ENCODE measurements around the gene CDNF. TPM values are rescaled to one million over a fixed set of nuclear protein-coding genes. Genes with fewer than 3 reads are reported as not detected.

CDNF gene
- total and polyA plus RNA-seq, 4 experiments from 2014 or later: 0.94 to 2.5 (median 1.7) TPM

DNA sequence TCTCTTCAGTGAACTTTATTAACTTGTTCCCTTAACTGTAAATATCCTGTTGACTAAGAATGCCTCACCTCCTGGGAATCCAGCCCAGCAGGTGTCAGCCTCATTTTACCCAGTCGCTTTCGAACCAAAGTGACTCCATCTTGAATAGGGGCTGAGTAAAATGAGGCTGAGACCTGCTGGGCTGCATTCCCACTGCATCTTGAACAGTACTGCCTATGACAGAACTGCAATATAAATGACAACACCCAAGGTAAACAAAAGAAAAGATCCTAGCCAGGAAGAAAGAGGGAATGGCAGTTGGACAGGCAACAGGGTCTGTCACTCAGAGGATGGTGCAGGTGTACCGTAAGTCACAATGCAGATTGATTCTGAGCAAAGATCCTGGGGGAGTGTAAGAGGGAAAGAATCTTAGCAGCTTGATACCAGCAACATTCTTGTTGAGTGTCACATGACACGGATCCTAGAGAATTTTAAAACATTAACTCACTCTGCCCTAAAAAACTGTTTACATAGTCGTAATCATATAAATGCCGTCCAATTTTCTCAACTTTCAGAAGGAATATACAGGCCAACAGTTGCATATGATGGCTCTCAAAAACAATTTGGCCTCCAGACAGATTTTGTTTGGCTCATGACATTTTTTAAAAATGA is 58.7 kb downstream of the CDNF start:
- no peaks in the 10 kb centered on the region for H3K9me3 ChIP-seq (ENCODE audit: control insufficient read depth in 1 of 2, low read length in 2 of 2)

GRCh38 chr10:14776546-14776945 is 61.3 kb downstream of the CDNF start:
- Mint-ChIP-seq H3K4me3 (no peak overlapping the region), H3K27ac (no peak overlapping the region), H3K27me3 (no peaks in the 10 kb centered on the region), H3K36me3 (no peaks in the 10 kb centered on the region), H3K9me3 (no peaks in the 10 kb centered on the region), H3K4me1 (peaks cover 0 to 6% (median 1%) of the 10 kb centered on the region in 4 donors)
- Histone ChIP-seq H3K36me3 (ENCODE audit: insufficient read depth, low read length) (no peaks in the 10 kb centered on the region), H3K9me3 (ENCODE audit: control insufficient read depth in 1 of 2, low read length in 2 of 2) (no peaks in the 10 kb centered on the region), H3K4me3 (ENCODE audit: low read length in 2 of 2) (no peak overlapping the region), H3K4me1 (ENCODE audit: insufficient read depth, low read length) (no peaks in the 10 kb centered on the region), H3K27me3 (ENCODE audit: insufficient read depth, low read length) (no peaks in the 10 kb centered on the region), H3K27ac (ENCODE audit: low read depth, low read length) (no peak overlapping the region)
- ChIA-PET POLR2A (ENCODE audit: partially characterized antibody) (no interaction called here), CTCF (ENCODE audit: partially characterized antibody) (no interaction called here)
- intact Hi-C loops (cut with micrococcal nuclease): no loop called here
- DNase-seq: no peak

More for the DNA sequence above, 58.7 kb downstream of the CDNF start:
- DNase-seq: no peak
- no peak overlapping the region for H3K4me3 Mint-ChIP-seq
- intact Hi-C loops (cut with micrococcal nuclease): no loop called here
- peaks cover 3 to 11% (median 5%) of the 10 kb centered on the region in 4 donors for H3K4me1 Mint-ChIP-seq
- ChIA-PET POLR2A (ENCODE audit: partially characterized antibody) (no interaction called here), CTCF (ENCODE audit: partially characterized antibody) (no interaction called here)
- no peaks in the 10 kb centered on the region for H3K36me3 Mint-ChIP-seq
- H3K4me1 ChIP-seq (ENCODE audit: insufficient read depth, low read length): no peaks in the 10 kb centered on the region
- peaks cover 0 to under 1% (median 0%) of the 10 kb centered on the region in 8 donors for H3K9me3 Mint-ChIP-seq
- no peaks in the 10 kb centered on the region for H3K36me3 ChIP-seq (ENCODE audit: insufficient read depth, low read length)
- H3K27ac ChIP-seq (ENCODE audit: low read depth, low read length): no peak overlapping the region
- H3K27me3 Mint-ChIP-seq: no peaks in the 10 kb centered on the region
- H3K27me3 ChIP-seq (ENCODE audit: insufficient read depth, low read length): no peaks in the 10 kb centered on the region
- H3K4me3 ChIP-seq (ENCODE audit: low read length in 2 of 2): no peak overlapping the region
- H3K27ac Mint-ChIP-seq: peak overlapping the region in 1 of 7 donors; percentile 19

DNA sequence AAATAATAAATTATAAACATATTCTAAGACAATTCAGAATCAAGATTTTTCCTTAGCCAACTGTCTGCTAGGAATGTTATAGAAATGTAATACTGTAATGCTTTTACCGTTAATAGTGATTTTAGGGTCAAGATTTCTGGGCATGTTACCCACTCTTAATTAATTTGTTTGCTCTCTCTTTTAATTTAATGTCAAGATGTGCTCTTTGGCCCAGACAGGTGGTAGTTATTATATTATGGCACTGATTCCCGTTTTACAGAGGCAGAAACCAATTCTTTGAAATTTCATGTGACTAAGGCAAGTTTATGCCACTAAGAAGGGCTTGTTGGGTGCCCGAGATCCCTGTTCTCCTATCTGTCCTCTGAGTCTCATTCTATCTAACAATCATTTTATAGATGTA is 62.2 kb downstream of the CDNF start:
- no peak overlapping the region for H3K4me3 ChIP-seq (ENCODE audit: low read length in 2 of 2)
- ChIA-PET POLR2A (ENCODE audit: partially characterized antibody) (no interaction called here), CTCF (ENCODE audit: partially characterized antibody) (no interaction called here)
- H3K27me3 Mint-ChIP-seq: no peaks in the 10 kb centered on the region
- intact Hi-C loops (cut with micrococcal nuclease): no loop called here
- H3K27ac ChIP-seq (ENCODE audit: low read depth, low read length): no peak overlapping the region
- no peak overlapping the region for H3K4me3 Mint-ChIP-seq
- no peak for DNase-seq
- peak overlapping the region in 1 of 7 donors; percentile 62 for H3K27ac Mint-ChIP-seq
- H3K4me1 Mint-ChIP-seq: peaks cover 0 to 6% (median 1%) of the 10 kb centered on the region in 4 donors
- no peaks in the 10 kb centered on the region for H3K9me3 Mint-ChIP-seq
- no peaks in the 10 kb centered on the region for H3K36me3 ChIP-seq (ENCODE audit: insufficient read depth, low read length)
- no peaks in the 10 kb centered on the region for H3K36me3 Mint-ChIP-seq
- H3K4me1 ChIP-seq (ENCODE audit: insufficient read depth, low read length): no peaks in the 10 kb centered on the region
- H3K27me3 ChIP-seq (ENCODE audit: insufficient read depth, low read length): no peaks in the 10 kb centered on the region
- no peaks in the 10 kb centered on the region for H3K9me3 ChIP-seq (ENCODE audit: control insufficient read depth in 1 of 2, low read length in 2 of 2)

- H3K9me3 Mint-ChIP-seq: no peaks in the 10 kb centered on the region
- no peak within 1 kb of the TSS for H3K27ac ChIP-seq (ENCODE audit: low read depth, low read length)
- no peaks in the 10 kb centered on the region for H3K9me3 ChIP-seq (ENCODE audit: control insufficient read depth in 1 of 2, low read length in 2 of 2)
- H3K36me3 Mint-ChIP-seq: no peaks in the 10 kb centered on the region
- H3K4me1 Mint-ChIP-seq: peaks cover 0 to 6% (median 1%) of the 10 kb centered on the region in 4 donors
- H3K4me3 Mint-ChIP-seq: no peak within 1 kb of the TSS
- peak within 1 kb of the TSS in 1 of 7 donors; percentile 62 for H3K27ac Mint-ChIP-seq
- CTCF ChIA-PET (ENCODE audit: partially characterized antibody): no interaction called here
- H3K27me3 Mint-ChIP-seq: no peaks in the 10 kb centered on the region
- no peaks in the 10 kb centered on the region for H3K36me3 ChIP-seq (ENCODE audit: insufficient read depth, low read length)
- H3K4me3 ChIP-seq (ENCODE audit: low read length in 2 of 2): no peak within 1 kb of the TSS
- POLR2A ChIA-PET (ENCODE audit: partially characterized antibody): no interaction called here
- H3K27me3 ChIP-seq (ENCODE audit: insufficient read depth, low read length): no peaks in the 10 kb centered on the region
- DNase-seq: no peak
- intact Hi-C loops (cut with micrococcal nuclease): no loop called here
- no peaks in the 10 kb centered on the region for H3K4me1 ChIP-seq (ENCODE audit: insufficient read depth, low read length)
Observed at GRCh38 chr10:14774797-14775196, 63.0 kb downstream of the CDNF start, which contains the start of gene FAM107B. Gene FAM107B, minus strand, starts transcription at chr10:14774897. Its CDS starts 234 bp downstream, at chr10:14774663.

DNA sequence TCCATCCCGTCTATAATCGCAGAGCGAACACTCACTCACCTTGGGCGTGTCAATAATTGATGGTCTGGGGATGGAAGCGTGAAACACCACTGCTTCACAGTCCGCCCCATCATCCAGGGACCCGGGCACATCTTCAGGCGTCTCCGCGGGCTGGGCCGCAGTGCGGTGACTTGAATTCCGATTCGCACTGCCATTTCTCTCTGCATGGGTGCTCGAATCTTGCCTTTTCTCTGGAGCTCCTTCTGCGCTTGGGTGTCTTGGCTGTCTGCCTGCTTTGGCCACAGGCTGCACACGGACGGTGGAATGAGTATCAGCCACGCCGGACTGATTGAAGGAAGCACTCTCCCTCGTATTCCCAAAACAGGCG is 63.6 kb downstream of the CDNF start:
- POLR2A ChIA-PET (ENCODE audit: partially characterized antibody): no interaction called here
- Histone ChIP-seq H3K27me3 (ENCODE audit: insufficient read depth, low read length) (no peaks in the 10 kb centered on the region), H3K27ac (ENCODE audit: low read depth, low read length) (no peak overlapping the region), H3K4me3 (ENCODE audit: low read length in 2 of 2) (no peak overlapping the region), H3K36me3 (ENCODE audit: insufficient read depth, low read length) (no peaks in the 10 kb centered on the region), H3K4me1 (ENCODE audit: insufficient read depth, low read length) (no peaks in the 10 kb centered on the region), H3K9me3 (ENCODE audit: control insufficient read depth in 1 of 2, low read length in 2 of 2) (no peaks in the 10 kb centered on the region)
- no peak overlapping the region for H3K27ac Mint-ChIP-seq
- no peaks in the 10 kb centered on the region for H3K27me3 Mint-ChIP-seq
- peaks cover 0 to 6% (median 1%) of the 10 kb centered on the region in 4 donors for H3K4me1 Mint-ChIP-seq
- no peaks in the 10 kb centered on the region for H3K36me3 Mint-ChIP-seq
- CTCF ChIA-PET (ENCODE audit: partially characterized antibody): no interaction called here
- H3K9me3 Mint-ChIP-seq: no peaks in the 10 kb centered on the region
- no peak for DNase-seq
- intact Hi-C loops (cut with micrococcal nuclease): no loop called here
- H3K4me3 Mint-ChIP-seq: no peak overlapping the region

DNA sequence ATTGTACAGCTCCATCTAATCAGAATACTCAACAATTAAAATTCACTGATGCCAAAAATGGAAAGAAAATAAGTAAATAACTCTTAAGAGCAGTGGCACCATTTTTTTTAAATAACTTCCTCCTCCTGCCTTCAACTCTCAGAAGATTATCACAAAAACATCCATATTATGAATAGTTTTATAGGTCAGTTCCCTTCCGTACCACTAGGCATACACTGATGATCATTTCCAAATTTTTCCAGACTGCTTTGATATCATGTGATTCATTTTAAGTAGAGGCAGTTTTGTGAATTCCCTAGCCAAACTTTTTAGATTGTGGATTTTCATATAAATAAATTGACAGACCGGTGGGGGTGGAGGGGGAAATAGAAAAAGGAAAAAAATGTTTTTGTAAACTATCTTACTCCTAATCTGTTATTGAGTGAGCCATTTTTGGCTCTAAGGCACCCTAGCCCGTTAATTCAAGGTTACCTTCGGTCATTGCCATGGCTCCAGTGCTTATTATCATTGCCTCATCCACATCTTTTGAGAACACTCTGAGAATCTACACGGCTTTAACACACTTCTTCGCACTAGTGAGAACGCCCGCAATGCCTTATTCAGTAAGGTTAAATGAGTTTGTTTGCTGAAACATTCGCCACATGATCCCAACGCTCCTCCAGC is 64.2 kb downstream of the CDNF start:
- Histone ChIP-seq H3K27ac (ENCODE audit: low read depth, low read length) (no peak overlapping the region), H3K27me3 (ENCODE audit: insufficient read depth, low read length) (no peaks in the 10 kb centered on the region), H3K9me3 (ENCODE audit: control insufficient read depth in 1 of 2, low read length in 2 of 2) (no peaks in the 10 kb centered on the region), H3K4me1 (ENCODE audit: insufficient read depth, low read length) (no peaks in the 10 kb centered on the region), H3K4me3 (ENCODE audit: low read length in 2 of 2) (no peak overlapping the region), H3K36me3 (ENCODE audit: insufficient read depth, low read length) (no peaks in the 10 kb centered on the region)
- Mint-ChIP-seq H3K4me3 (no peak overlapping the region), H3K9me3 (no peaks in the 10 kb centered on the region), H3K4me1 (peaks cover 0 to 6% (median 1%) of the 10 kb centered on the region in 4 donors), H3K27me3 (no peaks in the 10 kb centered on the region), H3K36me3 (no peaks in the 10 kb centered on the region), H3K27ac (no peak overlapping the region)
- CTCF ChIA-PET (ENCODE audit: partially characterized antibody): no interaction called here
- POLR2A ChIA-PET (ENCODE audit: partially characterized antibody): no interaction called here
- intact Hi-C loops (cut with micrococcal nuclease): no loop called here
- DNase-seq: no peak

DNA sequence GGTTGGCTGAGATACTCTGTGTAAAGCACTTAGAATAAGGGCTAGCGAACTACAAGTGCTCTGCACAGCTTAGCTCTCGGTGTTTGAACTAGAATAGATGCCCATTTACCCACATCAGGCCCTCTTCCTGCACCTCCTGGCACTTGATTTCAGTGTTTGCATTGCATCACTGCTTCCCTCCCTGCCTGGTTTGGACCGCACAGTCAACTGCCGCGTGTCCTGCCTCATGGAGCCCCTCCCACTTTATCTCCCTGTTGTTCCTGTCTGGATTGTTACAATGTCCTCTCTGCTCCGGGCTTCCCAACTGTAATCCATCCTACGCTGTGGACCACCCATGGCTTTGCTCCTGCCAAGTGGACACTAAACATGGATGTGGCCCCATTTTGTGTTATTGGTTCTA is 65.4 kb downstream of the CDNF start:
- POLR2A ChIA-PET (ENCODE audit: partially characterized antibody): no interaction called here
- Mint-ChIP-seq H3K27ac (no peak overlapping the region), H3K4me1 (peaks cover 0 to 3% (median 0%) of the 10 kb centered on the region in 4 donors), H3K4me3 (no peak overlapping the region), H3K27me3 (no peaks in the 10 kb centered on the region), H3K9me3 (no peaks in the 10 kb centered on the region), H3K36me3 (no peaks in the 10 kb centered on the region)
- Histone ChIP-seq H3K36me3 (ENCODE audit: insufficient read depth, low read length) (no peaks in the 10 kb centered on the region), H3K27ac (ENCODE audit: low read depth, low read length) (no peak overlapping the region), H3K27me3 (ENCODE audit: insufficient read depth, low read length) (no peaks in the 10 kb centered on the region), H3K4me1 (ENCODE audit: insufficient read depth, low read length) (no peaks in the 10 kb centered on the region), H3K9me3 (ENCODE audit: control insufficient read depth in 1 of 2, low read length in 2 of 2) (no peaks in the 10 kb centered on the region), H3K4me3 (ENCODE audit: low read length in 2 of 2) (no peak overlapping the region)
- intact Hi-C loops (cut with micrococcal nuclease): no loop called here
- DNase-seq: no peak
- CTCF ChIA-PET (ENCODE audit: partially characterized antibody): no interaction called here

All from CD4-positive, alpha-beta memory T cell (primary cell).